Measurements from ENCODE around the gene ARRDC4. TPM values are rescaled to one million over a fixed set of nuclear protein-coding genes. Genes with fewer than 3 reads are reported as not detected.
"Not testable (repeated sequence)": the region's sequence is repeated elsewhere in the genome, so short reads cannot be mapped to it uniquely, and the experiment has no call there.

ARRDC4 gene
- total RNA-seq, 1 donor from 2014 or later = 0.27 TPM

- H3K36me3 Mint-ChIP-seq (ENCODE audit: low read depth) = no peaks in the 10 kb centered on the region
- no peak for DNase-seq (ENCODE audit: low spot score)
- no peak overlapping the region for H3K27ac Mint-ChIP-seq
- H3K4me1 Mint-ChIP-seq (ENCODE audit: low read depth) = no peaks in the 10 kb centered on the region
- H3K27me3 Mint-ChIP-seq (ENCODE audit: low read depth) = peaks cover 5% of the 10 kb centered on the region
- no peak overlapping the region for H3K4me3 Mint-ChIP-seq (ENCODE audit: low read depth)
- H3K9me3 Mint-ChIP-seq = no peaks in the 10 kb centered on the region
- intact Hi-C loops (cut with micrococcal nuclease) = no loop called here
Observed at GRCh38 chr15:97976129-97976528, 15.6 kb downstream of the ARRDC4 start.

- no peak overlapping the region for H3K4me3 Mint-ChIP-seq (ENCODE audit: low read depth)
- H3K4me1 Mint-ChIP-seq (ENCODE audit: low read depth) = peaks cover 1% of the 10 kb centered on the region
- intact Hi-C loops (cut with micrococcal nuclease) = no loop called here
- H3K27ac Mint-ChIP-seq = no peak overlapping the region
- DNase-seq (ENCODE audit: low spot score) = no peak
- H3K9me3 Mint-ChIP-seq = no peaks in the 10 kb centered on the region
- H3K36me3 Mint-ChIP-seq (ENCODE audit: low read depth) = no peaks in the 10 kb centered on the region
- peaks cover 5% of the 10 kb centered on the region for H3K27me3 Mint-ChIP-seq (ENCODE audit: low read depth)
Observed at GRCh38 chr15:97976766-97977503, 16.4 kb downstream of the ARRDC4 start.

GRCh38 chr15:97977734-97978133, 17.2 kb downstream of the ARRDC4 start:
- DNase-seq (ENCODE audit: low spot score) = no peak
- Mint-ChIP-seq H3K36me3 (ENCODE audit: low read depth) (no peaks in the 10 kb centered on the region), H3K27ac (no peak overlapping the region), H3K4me1 (ENCODE audit: low read depth) (peaks cover 1% of the 10 kb centered on the region), H3K27me3 (ENCODE audit: low read depth) (peaks cover 5% of the 10 kb centered on the region), H3K9me3 (no peaks in the 10 kb centered on the region), H3K4me3 (ENCODE audit: low read depth) (no peak overlapping the region)
- intact Hi-C loops (cut with micrococcal nuclease) = no loop called here

- no peak for DNase-seq (ENCODE audit: low spot score)
- Mint-ChIP-seq H3K36me3 (ENCODE audit: low read depth) (no peaks in the 10 kb centered on the region), H3K9me3 (no peaks in the 10 kb centered on the region), H3K4me1 (ENCODE audit: low read depth) (peaks cover 2% of the 10 kb centered on the region), H3K4me3 (ENCODE audit: low read depth) (no peak overlapping the region), H3K27me3 (ENCODE audit: low read depth) (peaks cover 5% of the 10 kb centered on the region), H3K27ac (no peak overlapping the region)
- intact Hi-C loops (cut with micrococcal nuclease) = no loop called here
Observed at GRCh38 chr15:97978401-97979139, 18.1 kb downstream of the ARRDC4 start.

DNA sequence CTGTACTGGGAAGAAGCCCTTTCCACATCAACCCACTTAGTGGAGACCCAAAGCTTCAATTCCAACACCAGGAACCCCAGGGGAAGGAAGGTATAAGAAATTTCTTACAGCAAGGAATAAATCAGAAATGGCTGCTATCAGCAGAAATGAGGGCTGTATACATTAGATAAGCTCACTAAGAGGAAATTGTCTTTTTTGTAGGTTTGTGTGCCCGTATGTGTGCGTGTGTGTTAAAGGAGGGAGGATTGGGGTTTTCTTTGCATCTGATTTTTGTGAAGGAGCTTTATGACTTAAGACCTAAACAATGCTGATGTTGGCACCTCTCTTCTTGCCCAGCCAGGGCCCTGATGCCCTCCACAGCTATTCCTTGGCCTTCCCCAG, 18.6 kb downstream of the ARRDC4 start:
- Mint-ChIP-seq H3K27me3 (ENCODE audit: low read depth) (peaks cover 5% of the 10 kb centered on the region), H3K4me1 (ENCODE audit: low read depth) (peaks cover 7% of the 10 kb centered on the region), H3K4me3 (ENCODE audit: low read depth) (no peak overlapping the region), H3K9me3 (no peaks in the 10 kb centered on the region), H3K27ac (no peak overlapping the region), H3K36me3 (ENCODE audit: low read depth) (no peaks in the 10 kb centered on the region)
- intact Hi-C loops (cut with micrococcal nuclease) = no loop called here
- no peak for DNase-seq (ENCODE audit: low spot score)

DNA sequence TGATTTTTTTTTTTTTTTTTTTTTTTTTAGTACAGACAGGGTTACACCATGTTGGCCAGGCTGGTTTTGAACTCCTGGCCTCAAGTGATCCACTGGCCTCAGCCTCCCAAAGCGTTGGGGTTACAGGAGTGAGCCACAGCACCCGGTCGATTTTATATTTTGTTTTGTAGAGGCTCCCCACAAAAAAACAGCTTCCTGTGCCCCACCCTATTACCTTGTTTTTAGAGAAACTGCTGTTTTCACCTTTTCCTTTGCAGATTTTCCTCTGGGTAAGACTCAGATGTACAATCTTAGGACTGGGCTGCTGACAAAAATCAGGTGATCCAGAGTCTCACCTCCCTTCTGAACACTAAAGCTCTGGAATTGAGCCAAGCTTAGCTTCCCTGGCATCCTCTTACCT, 20.6 kb downstream of the ARRDC4 start:
- no peak for DNase-seq (ENCODE audit: low spot score)
- H3K27ac Mint-ChIP-seq = no peak overlapping the region
- H3K4me3 Mint-ChIP-seq (ENCODE audit: low read depth) = no peak overlapping the region
- no peaks in the 10 kb centered on the region for H3K36me3 Mint-ChIP-seq (ENCODE audit: low read depth)
- H3K9me3 Mint-ChIP-seq = peaks cover 5% of the 10 kb centered on the region
- intact Hi-C loops (cut with micrococcal nuclease) = no loop called here
- peaks cover 7% of the 10 kb centered on the region for H3K4me1 Mint-ChIP-seq (ENCODE audit: low read depth)
- H3K27me3 Mint-ChIP-seq (ENCODE audit: low read depth) = peaks cover 5% of the 10 kb centered on the region

- intact Hi-C loops (cut with micrococcal nuclease) = no loop called here
- H3K27ac Mint-ChIP-seq = no peak overlapping the region
- peaks cover 3% of the 10 kb centered on the region for H3K27me3 Mint-ChIP-seq (ENCODE audit: low read depth)
- H3K9me3 Mint-ChIP-seq = peaks cover 12% of the 10 kb centered on the region
- no peak overlapping the region for H3K4me3 Mint-ChIP-seq (ENCODE audit: low read depth)
- H3K4me1 Mint-ChIP-seq (ENCODE audit: low read depth) = peaks cover 7% of the 10 kb centered on the region
- no peaks in the 10 kb centered on the region for H3K36me3 Mint-ChIP-seq (ENCODE audit: low read depth)
- no peak for DNase-seq (ENCODE audit: low spot score)
Observed at GRCh38 chr15:97981758-97982157, 21.3 kb downstream of the ARRDC4 start.

GRCh38 chr15:97984157-97984556, 23.7 kb downstream of the ARRDC4 start:
- Mint-ChIP-seq H3K27me3 (ENCODE audit: low read depth) (no peaks in the 10 kb centered on the region), H3K9me3 (peaks cover 16% of the 10 kb centered on the region), H3K4me3 (ENCODE audit: low read depth) (no peak overlapping the region), H3K36me3 (ENCODE audit: low read depth) (no peaks in the 10 kb centered on the region), H3K4me1 (ENCODE audit: low read depth) (peaks cover 7% of the 10 kb centered on the region), H3K27ac (no peak overlapping the region)
- intact Hi-C loops (cut with micrococcal nuclease) = no loop called here
- DNase-seq (ENCODE audit: low spot score) = no peak

- H3K9me3 Mint-ChIP-seq = peaks cover 16% of the 10 kb centered on the region
- H3K4me1 Mint-ChIP-seq (ENCODE audit: low read depth); H3K4me3 Mint-ChIP-seq (ENCODE audit: low read depth); H3K27me3 Mint-ChIP-seq (ENCODE audit: low read depth); H3K36me3 Mint-ChIP-seq (ENCODE audit: low read depth); DNase-seq (ENCODE audit: low spot score); H3K27ac Mint-ChIP-seq; intact Hi-C loops (cut with micrococcal nuclease): not testable (repeated sequence)
Observed at GRCh38 chr15:97985979-97986378, 25.5 kb downstream of the ARRDC4 start.

DNA sequence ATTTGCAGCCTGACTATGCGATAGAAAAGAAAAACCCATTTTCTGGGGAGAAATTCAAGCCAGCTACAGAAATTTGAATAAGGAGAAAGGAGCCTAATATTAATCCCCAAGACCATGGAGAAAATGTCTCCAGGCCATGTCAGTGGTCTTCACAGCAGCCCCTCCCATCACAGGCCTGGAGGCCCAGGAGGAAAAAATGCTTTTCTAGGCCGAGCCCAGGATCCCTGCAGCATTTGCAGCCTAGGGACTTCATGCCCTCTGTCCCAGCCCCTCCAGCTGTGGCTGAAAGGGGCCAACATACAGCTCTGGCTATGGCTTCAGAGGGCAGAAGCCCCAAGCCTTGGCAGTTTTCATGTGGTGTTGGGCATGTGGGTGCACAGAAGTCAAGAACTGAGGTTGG, 26.3 kb downstream of the ARRDC4 start:
- DNase-seq (ENCODE audit: low spot score) = no peak
- Mint-ChIP-seq H3K4me1 (ENCODE audit: low read depth) (peaks cover 6% of the 10 kb centered on the region), H3K27me3 (ENCODE audit: low read depth) (no peaks in the 10 kb centered on the region), H3K27ac (no peak overlapping the region), H3K4me3 (ENCODE audit: low read depth) (no peak overlapping the region), H3K36me3 (ENCODE audit: low read depth) (no peaks in the 10 kb centered on the region), H3K9me3 (peaks cover 16% of the 10 kb centered on the region)
- intact Hi-C loops (cut with micrococcal nuclease) = no loop called here

GRCh38 chr15:97989299-97989698, 28.8 kb downstream of the ARRDC4 start:
- DNase-seq (ENCODE audit: low spot score) = no peak
- H3K27ac Mint-ChIP-seq = no peak overlapping the region
- intact Hi-C loops (cut with micrococcal nuclease) = no loop called here
- H3K4me3 Mint-ChIP-seq (ENCODE audit: low read depth) = no peak overlapping the region
- no peaks in the 10 kb centered on the region for H3K36me3 Mint-ChIP-seq (ENCODE audit: low read depth)
- peaks cover 16% of the 10 kb centered on the region for H3K9me3 Mint-ChIP-seq
- H3K27me3 Mint-ChIP-seq (ENCODE audit: low read depth) = no peaks in the 10 kb centered on the region
- no peaks in the 10 kb centered on the region for H3K4me1 Mint-ChIP-seq (ENCODE audit: low read depth)

DNA sequence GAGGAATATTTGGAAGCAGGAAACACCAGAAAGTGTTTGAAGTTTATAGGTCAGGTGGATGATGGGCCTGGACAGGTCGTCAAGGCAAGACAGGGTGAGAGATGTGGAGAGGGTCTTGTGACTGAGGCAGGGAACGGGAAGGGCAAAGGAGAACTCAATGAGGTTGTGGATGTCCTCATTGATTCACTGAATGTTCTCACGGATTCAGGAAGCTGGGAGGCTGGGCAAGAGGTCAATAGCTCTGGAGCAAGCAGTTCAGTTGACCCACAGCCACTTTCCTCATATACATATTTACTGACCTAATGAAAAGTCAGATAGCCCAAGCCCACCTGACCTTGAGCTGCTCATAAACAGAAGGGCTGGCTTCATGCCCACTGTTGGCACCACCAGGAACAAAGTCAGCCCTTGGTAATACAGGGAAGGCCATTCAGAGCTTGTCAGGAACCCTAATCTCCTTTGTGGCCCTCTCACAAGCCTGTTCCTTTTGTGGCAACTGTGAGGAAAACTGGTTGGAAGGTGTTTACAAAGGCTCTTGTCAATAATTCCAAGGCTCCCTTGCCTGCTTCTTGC, 31.6 kb downstream of the ARRDC4 start:
- no peak for DNase-seq (ENCODE audit: low spot score)
- no peak overlapping the region for H3K4me3 Mint-ChIP-seq (ENCODE audit: low read depth)
- H3K36me3 Mint-ChIP-seq (ENCODE audit: low read depth) = no peaks in the 10 kb centered on the region
- H3K27ac Mint-ChIP-seq = no peak overlapping the region
- H3K4me1 Mint-ChIP-seq (ENCODE audit: low read depth) = peaks cover 11% of the 10 kb centered on the region
- intact Hi-C loops (cut with micrococcal nuclease) = no loop called here
- H3K9me3 Mint-ChIP-seq = peaks cover 5% of the 10 kb centered on the region
- H3K27me3 Mint-ChIP-seq (ENCODE audit: low read depth) = no peaks in the 10 kb centered on the region

- H3K4me1 Mint-ChIP-seq (ENCODE audit: low read depth) = peaks cover 11% of the 10 kb centered on the region
- no peak overlapping the region for H3K27ac Mint-ChIP-seq
- H3K9me3 Mint-ChIP-seq = peaks cover 4% of the 10 kb centered on the region
- no peak for DNase-seq (ENCODE audit: low spot score)
- H3K27me3 Mint-ChIP-seq (ENCODE audit: low read depth) = no peaks in the 10 kb centered on the region
- intact Hi-C loops (cut with micrococcal nuclease) = no loop called here
- H3K36me3 Mint-ChIP-seq (ENCODE audit: low read depth) = no peaks in the 10 kb centered on the region
- H3K4me3 Mint-ChIP-seq (ENCODE audit: low read depth) = no peak overlapping the region
Observed at GRCh38 chr15:97992823-97993222, 32.3 kb downstream of the ARRDC4 start.
